H1 (cell line): ENCODE results near the gene TRAPPC6A. TPM values are rescaled to one million over a fixed set of nuclear protein-coding genes. Genes with fewer than 3 reads are reported as not detected.

ENCODE experiments used
- CTCF ChIA-PET: fragments of 300-600 bp; sonication (Branson Sonifier 250); formaldehyde crosslinking; loops from one replicate; lab custom pipeline; 2021; ENCODE audit not compliant: partially characterized antibody; lab: Charles Lee
- POLR2A ChIA-PET: fragments of 300-600 bp; sonication (Branson Sonifier 250); formaldehyde crosslinking; loops from one replicate; lab custom pipeline; 2021; ENCODE audit warnings: inconsistent platforms; ENCODE audit not compliant: partially characterized antibody; lab: Charles Lee
- DNase-seq, 2 experiments: peaks; one replicate each; pipeline versions ENCODE4 v3.0.0 to v3.0.0-alpha.2; 2010 to 2022; ENCODE audit warnings: low spot score in 2 of 2, low read depth in 1 of 2, mixed read lengths in 1 of 2
- FAIRE-seq: peaks from 2 replicates; lab custom pipeline; 2011; peaks lifted over from hg19 to GRCh38; lab: Jason Lieb, UNC
- H2AFZ ChIP-seq: 2 replicates; pipeline ENCODE4 v1.8.1; 2012; ENCODE audit warnings: low read length, inconsistent platforms
- H2AK5ac ChIP-seq: 2 replicates; pipeline ENCODE4 v1.6.1; 2013; ENCODE audit warnings: low read depth, low read length
- H2BK120ac ChIP-seq: replicated peaks from 2 replicates; pipeline ENCODE3; 2013; ENCODE audit warnings: low read depth, low read length, inconsistent platforms
- H2BK12ac ChIP-seq: 2 replicates; pipeline ENCODE4 v1.6.1; 2013; ENCODE audit warnings: low read depth, low read length
- H2BK15ac ChIP-seq: 2 replicates; pipeline ENCODE4 v1.6.1; 2013; ENCODE audit warnings: low read length
- H2BK20ac ChIP-seq: 2 replicates; pipeline ENCODE4 v1.6.1; 2013; ENCODE audit warnings: low read length
- H2BK5ac ChIP-seq: 2 replicates; pipeline ENCODE4 v1.6.1; 2013; ENCODE audit warnings: low read depth, low read length
- H3K14ac ChIP-seq: 2 replicates; pipeline ENCODE4 v1.6.1; 2013; ENCODE audit warnings: inconsistent platforms; ENCODE audit not compliant: insufficient read length
- H3K18ac ChIP-seq: 2 replicates; pipeline ENCODE4 v1.6.1; 2013; ENCODE audit warnings: low read length; ENCODE audit errors: extremely low read depth
- H3K23ac ChIP-seq: 2 replicates; pipeline ENCODE4 v1.6.1; 2013; ENCODE audit warnings: inconsistent platforms; ENCODE audit not compliant: insufficient read length
- H3K23me2 ChIP-seq: 2 replicates; pipeline ENCODE4 v1.6.1; 2013; ENCODE audit warnings: low read depth, low read length
- H3K27ac ChIP-seq: 2 replicates; pipeline ENCODE4 v1.6.1; 2011; ENCODE audit warnings: low read depth, low read length, inconsistent platforms
- H3K27me3 ChIP-seq, 4 experiments: replicated peaks in 1 of 4; 1 replicate in 1 of 4; 2 replicates in 3 of 4; pipeline versions ENCODE4 v1.6.1 to v1.8.1; 2011 to 2013; ENCODE audit warnings: low read length in 3 of 4, mild to moderate bottlenecking in 3 of 4, inconsistent platforms in 2 of 4, mixed read lengths in 2 of 4, moderate library complexity in 1 of 4; ENCODE audit not compliant: control insufficient read depth in 3 of 4, insufficient read depth in 3 of 4; ENCODE audit errors: extremely low read depth in 1 of 4
- H3K36me3 ChIP-seq, 4 experiments: 2 replicates each; pipeline versions ENCODE4 v1.6.1 to v1.8.1; 2011 to 2013; ENCODE audit warnings: mild to moderate bottlenecking in 4 of 4, low read length in 3 of 4, moderate library complexity in 2 of 4, control low read depth in 1 of 4, inconsistent platforms in 1 of 4; ENCODE audit not compliant: insufficient read depth in 4 of 4, control insufficient read depth in 2 of 4
- H3K4ac ChIP-seq: replicated peaks from 2 replicates; pipeline ENCODE3; 2013; ENCODE audit warnings: low read length, low read depth, mixed read lengths, inconsistent platforms; ENCODE audit not compliant: insufficient read length
- H3K4me1 ChIP-seq, 4 experiments: replicated peaks in 1 of 4; 1 replicate in 1 of 4; 2 replicates in 3 of 4; pipeline versions ENCODE4 v1.6.1 to v1.8.1; 2011 to 2013; ENCODE audit warnings: low read length in 3 of 4, inconsistent platforms in 2 of 4, mixed read lengths in 1 of 4; ENCODE audit not compliant: insufficient read depth in 4 of 4, control insufficient read depth in 3 of 4
- H3K4me2 ChIP-seq, 2 experiments: 2 replicates each; pipeline versions ENCODE4 v1.6.1 to v1.8.1; 2011 to 2013; ENCODE audit warnings: low read depth in 2 of 2, low read length in 2 of 2, control low read depth in 1 of 2, inconsistent platforms in 1 of 2, mild to moderate bottlenecking in 1 of 2; ENCODE audit not compliant: insufficient read depth in 1 of 2
- H3K4me3 ChIP-seq, 4 experiments: fragments of 200-600, 300-600 bp in 1 of 4; sonication (generic), shearing (Covaris generic), sonication (Bioruptor Twin) in 1 of 4; 2 replicates each; pipeline versions ENCODE4 v1.5.1 to v1.8.1; 2011 to 2016; ENCODE audit warnings: low read length in 4 of 4, low read depth in 3 of 4, control low read depth in 2 of 4, inconsistent platforms in 2 of 4, mild to moderate bottlenecking in 2 of 4, mixed read lengths in 1 of 4, moderate library complexity in 1 of 4; ENCODE audit not compliant: insufficient read depth in 2 of 4; ENCODE audit errors: extremely low read depth in 1 of 4
- H3K56ac ChIP-seq: replicated peaks from 2 replicates; pipeline ENCODE3; 2013; ENCODE audit warnings: low read depth, mild to moderate bottlenecking, mixed read lengths, low read length, inconsistent platforms; ENCODE audit not compliant: insufficient read length
- H3K79me1 ChIP-seq: 2 replicates; pipeline ENCODE4 v1.6.1; 2013; ENCODE audit warnings: low read depth, low read length, control low read depth
- H3K79me2 ChIP-seq, 2 experiments: 2 replicates each; pipeline versions ENCODE4 v1.6.1 to v1.8.1; 2012 to 2013; ENCODE audit warnings: low read length in 2 of 2, mild to moderate bottlenecking in 2 of 2, inconsistent platforms in 1 of 2; ENCODE audit not compliant: insufficient read depth in 2 of 2, control insufficient read depth in 1 of 2
- H3K9ac ChIP-seq, 4 experiments: replicated peaks in 1 of 4; 1 replicate in 1 of 4; 2 replicates in 3 of 4; pipeline versions ENCODE4 v1.6.1 to v1.8.1; 2011 to 2013; ENCODE audit warnings: low read depth in 3 of 4, low read length in 3 of 4, control low read depth in 2 of 4, mild to moderate bottlenecking in 2 of 4, moderate library complexity in 2 of 4, inconsistent platforms in 1 of 4; ENCODE audit errors: extremely low read depth in 1 of 4
- H3K9me3 ChIP-seq, 2 experiments: 2 replicates each; pipeline versions ENCODE4 v1.6.1 to v1.8.1; 2012 to 2013; ENCODE audit warnings: mild to moderate bottlenecking in 2 of 2, moderate library complexity in 2 of 2, control low read depth in 1 of 2, inconsistent platforms in 1 of 2, low read depth in 1 of 2, low read length in 1 of 2, mixed read lengths in 1 of 2; ENCODE audit not compliant: insufficient read depth in 2 of 2
- H4K20me1 ChIP-seq, 2 experiments: replicated peaks in 1 of 2; 2 replicates each; pipeline versions ENCODE3 to v1.8.1; 2011 to 2013; ENCODE audit warnings: inconsistent platforms in 2 of 2, low read length in 2 of 2, mild to moderate bottlenecking in 1 of 2; ENCODE audit not compliant: insufficient read depth in 2 of 2, control insufficient read depth in 1 of 2
- H4K5ac ChIP-seq: 2 replicates; pipeline ENCODE4 v1.6.1; 2013; ENCODE audit warnings: low read length, low read depth, mixed read lengths, inconsistent platforms; ENCODE audit not compliant: insufficient read length
- H4K8ac ChIP-seq: 2 replicates; pipeline ENCODE4 v1.8.0; 2013; ENCODE audit warnings: mild to moderate bottlenecking, moderate library complexity, low read length, inconsistent platforms; ENCODE audit not compliant: insufficient read depth; ENCODE audit errors: extremely low read depth
- H4K91ac ChIP-seq: replicated peaks from 2 replicates; pipeline ENCODE3; 2013; ENCODE audit warnings: low read length, mixed read lengths, inconsistent platforms; ENCODE audit not compliant: insufficient read length
- BACH1 ChIP-seq: IDR thresholded peaks from 2 replicates; pipeline ENCODE4 v1.6.1; 2012; ENCODE audit warnings: low read length, improper control_type of control experiment
- BCL11A ChIP-seq, 2 experiments: IDR thresholded peaks; one replicate each; pipeline ENCODE4 v1.6.1; 2011; ENCODE audit warnings: low read depth in 2 of 2, low read length in 2 of 2, mild to moderate bottlenecking in 2 of 2
- EGR1 ChIP-seq: IDR thresholded peaks from 2 replicates; pipeline ENCODE4 v1.6.1; 2011; ENCODE audit warnings: low read depth, low read length, borderline replicate concordance
- EZH2 ChIP-seq: fragments of 200-600 bp; sonication (generic); IDR thresholded peaks from 2 replicates; pipeline ENCODE4 v1.7.1; 2012; ENCODE audit warnings: low read depth, mild to moderate bottlenecking, moderate library complexity, low read length, inconsistent platforms; ENCODE audit not compliant: severe bottlenecking
- JUN ChIP-seq: IDR thresholded peaks from 2 replicates; pipeline ENCODE4 v1.6.1; 2011; ENCODE audit warnings: low read depth, mild to moderate bottlenecking, improper control_type of control experiment, low read length
- JUND ChIP-seq: IDR thresholded peaks from 2 replicates; pipeline ENCODE4 v1.6.1; 2011; ENCODE audit warnings: mild to moderate bottlenecking, improper control_type of control experiment, low read length
- KDM1A ChIP-seq: fragments of 200-600, 300-600 bp; sonication (generic); IDR thresholded peaks from 2 replicates; pipeline ENCODE4 v1.7.1; 2016; ENCODE audit warnings: mild to moderate bottlenecking, low read length, borderline replicate concordance
- NANOG ChIP-seq: IDR thresholded peaks from 2 replicates; pipeline ENCODE4 v1.6.1; 2011; ENCODE audit warnings: low read length, low read depth, mild to moderate bottlenecking, inconsistent platforms; ENCODE audit not compliant: insufficient read depth, poor library complexity, severe bottlenecking
- SAP30 ChIP-seq: fragments of 300-600 bp; sonication (generic); IDR thresholded peaks from 2 replicates; pipeline ENCODE4 v1.7.1; 2012; ENCODE audit warnings: low read length, moderate library complexity, mild to moderate bottlenecking, inconsistent platforms; ENCODE audit not compliant: insufficient read depth, insufficient replicate concordance
- SIN3A ChIP-seq, 2 experiments: IDR thresholded peaks in 1 of 2; conservative IDR thresholded peaks in 1 of 2; 2 replicates each; pipeline ENCODE4 v1.6.1; 2011 to 2012; ENCODE audit warnings: low read length in 2 of 2, improper control_type of control experiment in 1 of 2, low read depth in 1 of 2, mild to moderate bottlenecking in 1 of 2
- SRF ChIP-seq: IDR thresholded peaks from 2 replicates; pipeline ENCODE4 v1.6.1; 2011; ENCODE audit warnings: mild to moderate bottlenecking, low read depth, low read length, moderate library complexity
- SUZ12 ChIP-seq: fragments of 200-600 bp; sonication (generic); IDR thresholded peaks from 2 replicates; pipeline ENCODE4 v1.6.1; 2012; ENCODE audit warnings: mild to moderate bottlenecking, inconsistent platforms, low read length, moderate library complexity, mixed read lengths
- WGBS, 2 experiments: shearing (Covaris generic) in 1 of 2; methylation state at CpG; one replicate each; pipeline versions ENCODE4 v1.1.6 to v1.1.7; 2013 to 2015; ENCODE audit warnings: low lambda C conversion rate in 2 of 2, mixed read lengths in 2 of 2, inconsistent platforms in 1 of 2, low coverage in 1 of 2, missing lambda C conversion rate in 1 of 2; ENCODE audit not compliant: insufficient replicate concordance in 2 of 2, insufficient coverage in 1 of 2, insufficient read length in 1 of 2; ENCODE audit errors: extremely low coverage in 1 of 2, missing lambda C conversion rate in 1 of 2; 5-methylcytosine and 5-hydroxymethylcytosine counted together
- polyA plus RNA-seq, 7 experiments: library from polyadenylated mRNA; depleted of rRNA in 3 of 7; stranded (reverse) in 5 of 7; unstranded in 2 of 7; fragments of >200 nt in 5 of 7; fragments of 200-250 nt in 2 of 7; gene quantifications; 1 replicate in 5 of 7; 2 replicates in 1 of 7; 4 replicates in 1 of 7; pipeline versions ENCODE4 v1.2.1 to v1.2.3, GENCODE V29; 2011 to 2013; ENCODE audit warnings: missing spikeins in 2 of 7, mixed read lengths in 2 of 7
- total RNA-seq: library from RNA; stranded (reverse); fragmentation: NEBNext Ultra II Directional; extraction: Animal tissue kit (Norgen Biotek cat#: 25700); gene quantifications from 2 replicates; pipeline ENCODE4 v1.2.1, GENCODE V29; 2021

TRAPPC6A gene
- total and polyA plus RNA-seq, 2 of the 8 experiments (the other 6 are each of a cell fraction or from before 2014, with no cell fraction given) = 31.8 to 130 TPM

GRCh38 chr19:45184115-45184514 lies 6.1 kb upstream of the TRAPPC6A start:
- ChIA-PET CTCF (interaction anchor here (8.1 kb wide), 1 partner anchor 19 kb away, joined by 54 read pairs; no protein-coding TSS in a partner anchor), POLR2A (interaction anchor here (0.6 to 1.6 kb wide), 3 partner anchors 104 to 680 kb away, joined by 3 to 4 read pairs (median 3); partner anchors contain the start of gene FOXA3)
- H4K91ac ChIP-seq = no peak overlapping the region
- H3K27ac ChIP-seq = no peak overlapping the region
- H3K36me3 ChIP-seq = no peaks in the 10 kb centered on the region
- H3K79me1 ChIP-seq = peaks cover 2% of the 10 kb centered on the region; the same call in 1 of the 2 replicates
- H3K23me2 ChIP-seq = peaks cover 7% of the 10 kb centered on the region
- no peak overlapping the region for H3K18ac ChIP-seq
- H3K56ac ChIP-seq = no peak overlapping the region
- peaks cover 2% of the 10 kb centered on the region in 2 experiments for H4K20me1 ChIP-seq
- no peak overlapping the region for H2BK15ac ChIP-seq
- no peak overlapping the region for H3K4ac ChIP-seq
- DNase-seq = no peak
- no peak overlapping the region for H2AK5ac ChIP-seq
- H2BK20ac ChIP-seq = no peak overlapping the region
- H4K5ac ChIP-seq = no peak overlapping the region
- H2AFZ ChIP-seq = no peak overlapping the region
- no peaks in the 10 kb centered on the region for H3K9me3 ChIP-seq
- no peak overlapping the region for H2BK120ac ChIP-seq
- H3K14ac ChIP-seq = no peak overlapping the region
- H3K79me2 ChIP-seq = peaks cover 0 to 6% of the 10 kb centered on the region in 2 experiments; a peak in 1 of 4 replicates
- H3K4me1 ChIP-seq = peaks cover 0 to 8% (median 2%) of the 10 kb centered on the region in 4 experiments; a peak in 4 of 7 replicates
- 80% methylated on average over 5 of the region's 5 CpGs; no CpG with 5 or more reads in 1 of the 2 experiments for WGBS, 2 experiments
- no peak overlapping the region for H2BK5ac ChIP-seq
- H3K23ac ChIP-seq = no peak overlapping the region
- H4K8ac ChIP-seq = no peak overlapping the region
- no peak overlapping the region for H3K4me3 ChIP-seq
- no peak overlapping the region for H2BK12ac ChIP-seq
- no peak overlapping the region for H3K9ac ChIP-seq
- no peaks in the 10 kb centered on the region; a peak in 1 of 7 replicates for H3K27me3 ChIP-seq
- no peak for FAIRE-seq
- H3K4me2 ChIP-seq = no peak overlapping the region
- TF ChIP-seq EGR1 (no peak), JUN (no peak), SRF (no peak), EZH2 (no peak), SIN3A (conservative IDR thresholded peaks at IDR 0.05 in 1 of 2, IDR thresholded peaks at IDR 0.05 in 1 of 2; ENCODE audit: low read depth in 1 of 2, low read length in 2 of 2) (no peak), BACH1 (no peak), NANOG (no peak), BCL11A (IDR thresholded peaks at IDR 0.05; ENCODE audit: low read depth in 2 of 2, low read length in 2 of 2) (no peak), SUZ12 (no peak), JUND (no peak), SAP30 (no peak), KDM1A (no peak)
